Neutrophil (primary cell): ENCODE results near the gene TBC1D23.

Experiments
- H3K27ac ChIP-seq: fragments of 200-600 bp; sonication (generic); 2 replicates; pipeline ENCODE4 v1.5.1; 2016; ENCODE audit warnings: mild to moderate bottlenecking, moderate library complexity
- H3K27me3 ChIP-seq: fragments of 200-600 bp; sonication (generic); 2 replicates; pipeline ENCODE4 v1.6.0; 2016; ENCODE audit warnings: mild to moderate bottlenecking
- H3K36me3 ChIP-seq: fragments of 200-600 bp; sonication (generic); 2 replicates; pipeline ENCODE4 v1.5.1; 2017
- H3K4me1 ChIP-seq, 2 experiments: fragments of 200-600 bp in 1 of 2; sonication (generic) in 1 of 2; 1 replicate in 1 of 2; 2 replicates in 1 of 2; pipeline versions ENCODE4 v1.5.1 to v1.6.1; 2013 to 2016; ENCODE audit warnings: low read depth in 1 of 2, low read length in 1 of 2, mild to moderate bottlenecking in 1 of 2, moderate library complexity in 1 of 2; ENCODE audit not compliant: control insufficient read depth in 1 of 2, insufficient read depth in 1 of 2
- H3K4me3 ChIP-seq, 2 experiments: fragments of 200-600 bp in 1 of 2; sonication (generic) in 1 of 2; 1 replicate in 1 of 2; 2 replicates in 1 of 2; pipeline ENCODE4 v1.5.1; 2013 to 2016; ENCODE audit warnings: low read depth in 1 of 2, low read length in 1 of 2, mild to moderate bottlenecking in 1 of 2, moderate library complexity in 1 of 2
- H3K9me3 ChIP-seq: fragments of 200-600 bp; sonication (generic); 2 replicates; pipeline ENCODE4 v1.5.1; 2016
- TF ChIP-seq, protein P1 (sequence below): fragments of 200-600 bp; sonication (generic); IDR thresholded peaks from 2 replicates; pipeline ENCODE4 v1.5.1; 2016; ENCODE audit warnings: antibody characterized with exemption

TBC1D23 gene

DNA sequence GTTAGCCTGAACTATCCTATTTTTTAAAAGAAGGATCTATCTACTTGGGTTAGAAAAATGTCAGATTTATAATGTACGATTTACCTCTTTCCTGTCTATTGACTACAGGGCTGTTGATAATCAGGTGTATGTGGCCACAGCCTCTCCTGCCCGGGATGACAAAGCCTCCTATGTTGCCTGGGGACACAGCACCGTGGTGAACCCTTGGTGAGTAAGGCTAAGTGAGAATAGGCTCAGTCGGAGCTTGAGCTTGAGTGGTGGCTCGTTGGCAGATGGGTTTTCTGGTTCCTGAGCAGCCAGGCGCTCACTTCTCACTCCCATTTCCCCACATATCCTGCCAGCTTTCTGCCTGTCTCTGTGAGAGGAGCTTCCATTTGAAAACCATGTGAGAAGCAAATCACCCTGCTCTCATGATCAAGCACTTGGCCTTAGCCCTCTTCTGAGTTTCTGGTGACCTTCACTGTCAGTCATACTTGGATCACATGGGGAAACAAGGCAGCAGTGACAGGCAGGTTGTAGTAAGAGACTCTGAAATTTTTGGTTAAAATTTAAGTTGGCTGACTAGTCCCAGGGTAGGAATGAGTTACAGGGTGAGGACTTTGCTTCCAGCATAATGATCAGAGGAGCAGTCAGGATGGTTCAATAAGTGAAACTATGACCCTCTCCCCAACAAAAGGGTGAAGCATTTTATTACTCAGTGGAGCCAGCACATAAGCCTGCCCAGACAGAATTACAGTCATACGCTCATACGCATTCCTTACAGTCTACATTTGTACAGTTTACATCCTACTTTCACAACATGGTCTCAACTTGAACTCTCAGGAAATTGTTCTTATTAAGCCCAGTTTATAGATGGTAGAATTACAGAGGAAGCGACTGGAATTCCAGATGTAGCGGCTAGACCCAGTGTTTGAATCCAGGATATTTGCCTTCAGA is 91.8 kb downstream of the TBC1D23 start:
- Histone ChIP-seq H3K36me3 (peaks cover 80% of the 10 kb centered on the region), H3K4me1 (no peaks in the 10 kb centered on the region), H3K27ac (no peak overlapping the region), H3K27me3 (no peaks in the 10 kb centered on the region), H3K9me3 (no peaks in the 10 kb centered on the region), H3K4me3 (no peak overlapping the region)
- TF ChIP-seq, protein P1, sequence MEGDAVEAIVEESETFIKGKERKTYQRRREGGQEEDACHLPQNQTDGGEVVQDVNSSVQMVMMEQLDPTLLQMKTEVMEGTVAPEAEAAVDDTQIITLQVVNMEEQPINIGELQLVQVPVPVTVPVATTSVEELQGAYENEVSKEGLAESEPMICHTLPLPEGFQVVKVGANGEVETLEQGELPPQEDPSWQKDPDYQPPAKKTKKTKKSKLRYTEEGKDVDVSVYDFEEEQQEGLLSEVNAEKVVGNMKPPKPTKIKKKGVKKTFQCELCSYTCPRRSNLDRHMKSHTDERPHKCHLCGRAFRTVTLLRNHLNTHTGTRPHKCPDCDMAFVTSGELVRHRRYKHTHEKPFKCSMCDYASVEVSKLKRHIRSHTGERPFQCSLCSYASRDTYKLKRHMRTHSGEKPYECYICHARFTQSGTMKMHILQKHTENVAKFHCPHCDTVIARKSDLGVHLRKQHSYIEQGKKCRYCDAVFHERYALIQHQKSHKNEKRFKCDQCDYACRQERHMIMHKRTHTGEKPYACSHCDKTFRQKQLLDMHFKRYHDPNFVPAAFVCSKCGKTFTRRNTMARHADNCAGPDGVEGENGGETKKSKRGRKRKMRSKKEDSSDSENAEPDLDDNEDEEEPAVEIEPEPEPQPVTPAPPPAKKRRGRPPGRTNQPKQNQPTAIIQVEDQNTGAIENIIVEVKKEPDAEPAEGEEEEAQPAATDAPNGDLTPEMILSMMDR, result no peak

- Histone ChIP-seq H3K27me3 (no peaks in the 10 kb centered on the region), H3K4me3 (no peak overlapping the region), H3K4me1 (no peaks in the 10 kb centered on the region), H3K9me3 (no peaks in the 10 kb centered on the region), H3K36me3 (peaks cover 80% of the 10 kb centered on the region), H3K27ac (no peak overlapping the region)
- TF ChIP-seq, protein P1, result no peak
These were observed 94.1 kb downstream of the TBC1D23 start for GRCh38 chr3:100354850-100355249.

DNA sequence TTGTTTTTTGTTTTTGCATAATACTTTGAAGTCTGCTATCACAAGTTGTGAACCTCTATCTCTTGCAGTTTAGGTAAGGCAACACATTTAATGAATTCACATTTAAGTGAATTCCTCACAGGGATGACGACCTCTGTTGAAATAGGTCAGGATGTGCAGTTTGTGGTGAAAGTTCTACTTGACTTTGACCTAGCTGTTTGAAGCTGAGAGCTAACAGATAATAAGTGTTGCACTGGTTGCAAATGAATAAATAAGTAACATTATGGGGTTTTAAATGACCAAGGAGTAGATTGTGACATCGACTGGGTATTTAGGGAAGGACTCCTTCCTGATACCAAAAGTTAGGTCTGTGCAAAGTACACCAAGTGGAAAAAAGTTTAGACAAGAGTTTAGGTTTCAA is 97.6 kb downstream of the TBC1D23 start:
- TF ChIP-seq, protein P1, result no peak
- Histone ChIP-seq H3K36me3 (peaks cover 94% of the 10 kb centered on the region), H3K4me3 (no peak overlapping the region), H3K9me3 (no peaks in the 10 kb centered on the region), H3K4me1 (no peaks in the 10 kb centered on the region), H3K27ac (no peak overlapping the region), H3K27me3 (no peaks in the 10 kb centered on the region)

GRCh38 chr3:100359035-100359434 is 98.2 kb downstream of the TBC1D23 start:
- Histone ChIP-seq H3K4me3 (no peak overlapping the region), H3K9me3 (no peaks in the 10 kb centered on the region), H3K27ac (no peak overlapping the region), H3K36me3 (peaks cover 92% of the 10 kb centered on the region), H3K27me3 (no peaks in the 10 kb centered on the region), H3K4me1 (no peaks in the 10 kb centered on the region)
- TF ChIP-seq, protein P1, result no peak

DNA sequence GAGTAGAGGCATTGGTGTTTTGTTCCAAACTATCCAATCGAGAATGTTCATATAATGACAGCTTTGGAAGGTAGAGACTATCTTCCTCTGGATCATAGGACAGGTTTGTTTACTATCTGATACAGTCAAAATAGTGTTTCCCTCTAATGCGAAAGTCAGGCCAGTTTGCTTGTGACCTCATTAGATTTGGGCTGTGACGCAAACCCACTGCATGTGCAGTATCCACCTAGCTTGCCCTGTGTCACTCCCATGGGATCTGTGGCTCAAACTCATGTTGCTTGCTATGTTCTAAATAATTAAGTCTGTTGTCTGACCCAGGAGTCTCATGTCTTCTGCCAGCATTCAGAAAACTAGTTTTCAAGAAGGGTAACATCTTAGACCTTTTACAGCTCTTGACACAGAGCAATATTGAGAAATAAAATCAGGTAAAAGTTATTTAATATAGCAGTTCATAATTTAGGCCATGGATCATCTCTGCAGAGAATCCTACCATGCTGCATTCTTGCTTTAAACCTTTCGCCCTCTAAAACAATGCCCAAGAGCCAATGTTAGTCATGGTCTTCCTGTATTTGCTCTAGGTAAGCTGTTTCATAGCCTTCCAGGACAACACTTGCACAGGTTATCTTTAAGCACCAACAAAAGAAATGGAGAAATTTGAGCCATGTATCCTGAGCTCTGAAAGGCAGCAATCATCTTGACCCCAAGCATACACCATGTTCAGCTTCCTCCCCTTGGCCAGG is 100.1 kb downstream of the TBC1D23 start:
- no peaks in the 10 kb centered on the region for H3K9me3 ChIP-seq
- no peak overlapping the region for H3K27ac ChIP-seq
- H3K27me3 ChIP-seq, result no peaks in the 10 kb centered on the region
- no peaks in the 10 kb centered on the region for H3K4me1 ChIP-seq
- peaks cover 92% of the 10 kb centered on the region for H3K36me3 ChIP-seq
- TF ChIP-seq, protein P1, result no peak
- H3K4me3 ChIP-seq, result no peak overlapping the region
